Mucosa of rectum (tissue), 2 donors: ENCODE measurements around the gene SGK1.
"Not testable (repeated sequence)": the region's sequence is repeated elsewhere in the genome, so short reads cannot be mapped to it uniquely, and the experiment has no call there.

Experiments used
- H3K27ac ChIP-seq, 2 donors: one replicate each; pipeline ENCODE4 v1.7.0; 2013; ENCODE audit warnings: inconsistent platforms in 2 of 2, low read depth in 2 of 2, low read length in 2 of 2
- H3K27me3 ChIP-seq, 2 donors: one replicate each; pipeline ENCODE4 v1.7.0; 2013; ENCODE audit warnings: low read length in 2 of 2; ENCODE audit not compliant: control insufficient read depth in 2 of 2, insufficient read depth in 2 of 2
- H3K36me3 ChIP-seq, 2 donors: one replicate each; pipeline ENCODE4 v1.7.0; 2013; ENCODE audit warnings: low read length in 2 of 2; ENCODE audit not compliant: control insufficient read depth in 2 of 2, insufficient read depth in 2 of 2
- H3K4me1 ChIP-seq, 2 donors: one replicate each; pipeline ENCODE4 v1.7.0; 2013; ENCODE audit warnings: low read length in 2 of 2, mild to moderate bottlenecking in 1 of 2; ENCODE audit not compliant: control insufficient read depth in 2 of 2, insufficient read depth in 2 of 2
- H3K4me3 ChIP-seq, 2 donors: one replicate each; pipeline ENCODE4 v1.7.0; 2013; ENCODE audit warnings: low read length in 2 of 2
- H3K9ac ChIP-seq, 2 donors: one replicate each; pipeline ENCODE4 v1.7.0; 2013; ENCODE audit warnings: low read length in 2 of 2, low read depth in 1 of 2, mild to moderate bottlenecking in 1 of 2
- H3K9me3 ChIP-seq, 2 donors: one replicate each; pipeline ENCODE4 v1.7.0; 2013; ENCODE audit warnings: low read length in 2 of 2; ENCODE audit not compliant: control insufficient read depth in 2 of 2
- donor health status: healthy.
- donor health status: Normal muscosa, but diverticular disease.

Gene SGK1

DNA sequence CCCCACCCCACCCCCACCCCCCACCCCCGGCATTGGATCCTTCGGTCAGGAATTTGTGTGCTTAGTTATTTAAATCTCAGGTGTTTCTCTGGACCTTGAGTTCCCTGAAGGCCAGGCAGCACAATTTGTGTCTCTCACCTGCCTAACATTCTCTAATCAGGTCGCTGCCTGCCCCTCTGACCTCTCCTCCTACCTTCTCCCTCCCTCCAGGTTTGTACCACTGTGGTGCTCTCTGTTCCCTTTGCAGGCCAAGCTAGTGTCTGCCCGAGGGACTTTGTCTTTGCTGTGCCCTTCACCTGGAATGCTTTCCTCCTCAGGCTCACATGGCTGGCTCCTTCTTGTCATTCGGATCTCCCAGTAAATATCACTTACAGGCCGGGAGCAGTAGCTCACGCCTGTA lies 134.1 kb downstream of the SGK1 start:
- Histone ChIP-seq H3K9ac (no peak overlapping the region), H3K36me3 (no peaks in the 10 kb centered on the region), H3K4me3 (no peak overlapping the region), H3K27ac (no peak overlapping the region), H3K4me1 (peaks cover 0 to 2% of the 10 kb centered on the region in 2 donors), H3K9me3 (no peaks in the 10 kb centered on the region), H3K27me3 (no peaks in the 10 kb centered on the region)

GRCh38 chr6:134182528-134182927 lies 135.4 kb downstream of the SGK1 start:
- Histone ChIP-seq H3K9me3 (no peaks in the 10 kb centered on the region), H3K27me3 (no peaks in the 10 kb centered on the region), H3K9ac (no peak overlapping the region), H3K4me3 (no peak overlapping the region), H3K4me1 (peaks cover 12 to 14% of the 10 kb centered on the region in 2 donors), H3K27ac (no peak overlapping the region), H3K36me3 (no peaks in the 10 kb centered on the region)

GRCh38 chr6:134181726-134182125 lies 136.2 kb downstream of the SGK1 start:
- peaks cover 14 to 15% of the 10 kb centered on the region in 2 donors for H3K4me1 ChIP-seq
- H3K9ac ChIP-seq, H3K36me3 ChIP-seq, H3K9me3 ChIP-seq, H3K27ac ChIP-seq, H3K4me3 ChIP-seq, H3K27me3 ChIP-seq: not testable (repeated sequence)

DNA sequence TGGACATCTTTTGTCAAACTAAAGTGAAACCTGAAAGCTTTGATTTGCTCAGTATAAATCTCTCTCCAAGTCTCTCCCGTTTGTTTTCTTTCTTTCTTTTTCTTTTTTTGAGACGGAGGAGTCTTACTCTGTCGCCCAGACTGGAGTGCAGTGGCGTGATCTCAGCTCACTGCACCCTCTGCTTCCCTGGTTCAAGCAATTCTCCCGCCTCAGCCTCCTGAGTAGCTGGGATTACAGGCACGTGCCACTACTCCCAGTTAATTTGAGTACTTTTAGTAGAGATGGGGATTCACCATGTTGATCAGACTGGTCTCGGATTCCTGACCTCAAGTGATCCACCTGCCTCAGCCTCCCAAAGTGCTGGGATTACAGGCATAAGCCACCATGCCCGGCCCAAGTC lies 136.7 kb downstream of the SGK1 start:
- H3K9me3 ChIP-seq, H3K9ac ChIP-seq, H3K27me3 ChIP-seq, H3K4me3 ChIP-seq, H3K36me3 ChIP-seq, H3K27ac ChIP-seq: not testable (repeated sequence)
- H3K4me1 ChIP-seq = peaks cover 15 to 18% of the 10 kb centered on the region in 2 donors

- peaks cover 17 to 18% of the 10 kb centered on the region in 2 donors for H3K4me1 ChIP-seq
- H3K27me3 ChIP-seq, H3K36me3 ChIP-seq, H3K9me3 ChIP-seq, H3K4me3 ChIP-seq, H3K27ac ChIP-seq, H3K9ac ChIP-seq: not testable (repeated sequence)
Observed at GRCh38 chr6:134180540-134180939, 137.4 kb downstream of the SGK1 start.

DNA sequence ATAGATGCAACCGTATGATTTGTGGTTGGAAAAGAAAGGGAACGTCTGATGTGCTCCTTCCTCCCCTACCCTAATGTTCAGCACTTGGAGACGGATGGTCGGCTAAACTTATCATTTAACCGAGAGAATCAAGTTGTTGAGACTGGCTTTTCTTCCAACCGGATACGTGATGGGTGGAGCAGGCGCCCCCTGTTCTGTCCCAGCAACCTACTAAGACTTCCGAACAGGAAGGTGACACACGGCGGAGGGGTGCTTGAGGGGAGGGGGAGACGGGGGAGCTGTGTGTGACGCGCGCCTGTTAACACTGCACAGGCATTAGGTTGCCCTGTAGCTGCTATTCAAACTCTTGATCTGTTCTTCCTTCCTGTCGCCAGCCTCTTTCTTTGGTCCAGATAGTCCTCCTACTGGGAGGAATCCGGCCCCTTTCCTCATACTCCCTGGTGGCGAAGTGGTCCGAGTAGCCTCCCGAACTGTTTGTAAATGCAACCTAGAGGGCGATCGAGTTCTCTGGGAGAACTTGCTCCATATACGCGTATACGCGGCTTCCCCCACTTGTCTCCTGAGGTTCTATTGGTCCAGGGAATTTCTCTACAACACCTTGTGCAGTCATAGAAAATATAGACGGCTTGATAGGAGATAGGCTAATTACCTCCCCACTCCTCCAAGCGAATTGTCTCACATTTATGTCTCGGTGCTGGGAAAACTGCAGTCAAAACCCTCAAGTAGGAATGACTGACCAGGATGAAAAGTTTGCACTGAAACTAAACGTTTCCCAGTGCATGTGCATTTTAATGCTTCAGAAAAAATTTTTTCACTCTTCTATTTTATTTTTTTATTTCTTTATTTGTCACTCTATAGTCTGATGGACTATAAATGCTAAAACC lies 139.5 kb downstream of the SGK1 start:
- H3K9me3 ChIP-seq = no peaks in the 10 kb centered on the region

DNA sequence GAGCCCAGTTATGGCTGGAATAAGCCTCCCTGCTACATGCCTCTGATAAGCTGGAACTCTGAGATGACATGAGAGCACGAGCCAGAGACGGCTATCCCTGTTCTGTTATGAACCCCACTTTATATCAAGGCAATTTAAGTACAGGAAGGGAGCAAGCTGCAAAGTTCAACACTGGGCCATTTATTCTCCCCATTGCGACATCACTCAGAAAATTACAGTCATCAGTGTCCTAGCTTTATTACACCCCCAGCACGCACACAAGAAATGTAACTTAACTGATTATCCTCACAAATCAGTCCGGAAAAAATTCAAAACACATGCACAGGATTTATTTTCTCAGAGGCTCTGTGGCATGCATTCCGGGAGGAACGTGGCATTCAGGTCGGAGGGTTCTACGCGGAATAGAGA lies 140.2 kb downstream of the SGK1 start:
- H3K4me3 ChIP-seq = peak overlapping the region; percentile 66 to 81
- no peaks in the 10 kb centered on the region for H3K9me3 ChIP-seq
- H3K36me3 ChIP-seq = peaks cover 6 to 13% of the 10 kb centered on the region in 2 donors
- H3K27ac ChIP-seq = peak overlapping the region; percentile 69 to 78
- no peaks in the 10 kb centered on the region for H3K27me3 ChIP-seq
- peaks cover 17 to 21% of the 10 kb centered on the region in 2 donors for H3K4me1 ChIP-seq
- peak overlapping the region; percentile 61 to 72 for H3K9ac ChIP-seq

More for the DNA sequence above, 139.5 kb downstream of the SGK1 start:
- Histone ChIP-seq H3K27me3 (no peaks in the 10 kb centered on the region), H3K4me1 (peaks cover 17 to 21% of the 10 kb centered on the region in 2 donors), H3K36me3 (peaks cover under 1 to 7% of the 10 kb centered on the region in 2 donors), H3K9ac (peak overlapping the region; percentile 61 to 72), H3K4me3 (peak overlapping the region; percentile 66 to 81), H3K27ac (peak overlapping the region; percentile 69 to 78)

GRCh38 chr6:134177236-134177635 lies 140.7 kb downstream of the SGK1 start:
- Histone ChIP-seq H3K4me3 (peak overlapping the region; percentile 66 to 81), H3K4me1 (peaks cover 15 to 21% of the 10 kb centered on the region in 2 donors), H3K9me3 (no peaks in the 10 kb centered on the region), H3K36me3 (peaks cover 11 to 17% of the 10 kb centered on the region in 2 donors), H3K27me3 (no peaks in the 10 kb centered on the region), H3K9ac (peak overlapping the region; percentile 53 to 61), H3K27ac (peak overlapping the region; percentile 69 to 78)

GRCh38 chr6:134176264-134176975 lies 141.5 kb downstream of the SGK1 start:
- Histone ChIP-seq H3K27ac (peak overlapping the region; percentile 90 to 93), H3K4me3 (peak overlapping the region; percentile 87 to 92), H3K9ac (peak overlapping the region; percentile 71 to 92), H3K27me3 (no peaks in the 10 kb centered on the region), H3K9me3 (no peaks in the 10 kb centered on the region), H3K4me1 (peaks cover 17 to 21% of the 10 kb centered on the region in 2 donors), H3K36me3 (peaks cover 20 to 26% of the 10 kb centered on the region in 2 donors)
